Spleen (tissue), 7 donors: ENCODE results near the gene FBXO41.

ENCODE experiments used
- CTCF ChIP-seq, 11 experiments: fragments of 200-600 bp in 7 of 11; fragments of 450-650 bp in 4 of 11; sonication (generic) in 4 of 11; IDR thresholded peaks in 8 of 11; conservative IDR thresholded peaks in 3 of 11; 1 replicate in 7 of 11; 2 replicates in 4 of 11; pipeline versions ENCODE4 v1.4.0 to v1.8.0; 2016 to 2021; ENCODE audit warnings: antibody characterized with exemption in 11 of 11, inconsistent platforms in 4 of 11, mild to moderate bottlenecking in 1 of 11
- POLR2A ChIP-seq, 3 donors: fragments of 450-650 bp; IDR thresholded peaks; one replicate each; pipeline ENCODE4 v1.5.1; 2017; ENCODE audit warnings: antibody characterized with exemption in 3 of 3, mild to moderate bottlenecking in 1 of 3
- POLR2AphosphoS5 ChIP-seq, 3 donors: sonication (generic); formaldehyde crosslinking; IDR thresholded peaks; one replicate each; pipeline ENCODE4 v1.5.1; 2017; ENCODE audit warnings: antibody characterized with exemption in 3 of 3
- donor health status: DM: no; HTN: no; CAD: no; lungs with moderate emphysema.
- donor health status: DM: no; HTN: no; CAD: no.
- donor health status: DM: no; HTN: no; CAD: no.

GRCh38 chr2:73334045-73334444, 49.8 kb upstream of the FBXO41 start:
- TF ChIP-seq POLR2A (IDR thresholded peaks at IDR 0.05) (no peak), CTCF (IDR thresholded peaks at IDR 0.05 in 8 of 11, conservative IDR thresholded peaks at IDR 0.05 in 3 of 11) (no peak), POLR2AphosphoS5 (IDR thresholded peaks at IDR 0.05) (no peak)
